Lower leg skin (tissue), 4 donors: ENCODE data around the gene LIF. TPM values are rescaled to one million over a fixed set of nuclear protein-coding genes. Genes with fewer than 3 reads are reported as not detected.

Experiments
- DNase-seq, 2 donors: peaks; one replicate each; pipeline ENCODE4 v3.0.0-alpha.2; 2019; ENCODE audit warnings: low spot score in 2 of 2
- H3K4me3 ChIP-seq: fragments of 200-600 bp; sonication (generic); 2 replicates; pipeline ENCODE4 v1.5.1; 2017; ENCODE audit warnings: mild to moderate bottlenecking, low read depth; ENCODE audit not compliant: poor library complexity, severe bottlenecking
- POLR2A ChIP-seq, 2 donors: fragments of 450-650 bp; IDR thresholded peaks; one replicate each; pipeline ENCODE4 v1.6.1; 2016 to 2017; ENCODE audit warnings: antibody characterized with exemption in 2 of 2, mild to moderate bottlenecking in 1 of 2, moderate library complexity in 1 of 2
- WGBS, 2 donors: methylation state at CpG; one replicate each; pipeline ENCODE4 v1.1.5; 2018; 5-methylcytosine and 5-hydroxymethylcytosine counted together
- intact Hi-C: fragments of 100-400 bp; cut with DNase I; formaldehyde crosslinking; loops from one replicate; pipeline ENCODE4 v1.15.0; 2023; ENCODE audit warnings: low total_unique reads
- total RNA-seq, 4 donors: library from RNA; depleted of rRNA; stranded (reverse); fragments of >200 nt; gene quantifications; one replicate each; pipeline ENCODE4 v1.1.0, GENCODE V29; 2016
- TF ChIP-seq, protein P1 (sequence below), 3 donors: fragments of 450-650 bp; IDR thresholded peaks; one replicate each; pipeline ENCODE4 v1.5.1; 2016; ENCODE audit warnings: antibody characterized with exemption in 3 of 3, mild to moderate bottlenecking in 3 of 3, moderate library complexity in 2 of 3

LIF gene
- total RNA-seq, 4 donors from 2014 or later = 5.2 to 11.8 (median 7.0) TPM

DNA sequence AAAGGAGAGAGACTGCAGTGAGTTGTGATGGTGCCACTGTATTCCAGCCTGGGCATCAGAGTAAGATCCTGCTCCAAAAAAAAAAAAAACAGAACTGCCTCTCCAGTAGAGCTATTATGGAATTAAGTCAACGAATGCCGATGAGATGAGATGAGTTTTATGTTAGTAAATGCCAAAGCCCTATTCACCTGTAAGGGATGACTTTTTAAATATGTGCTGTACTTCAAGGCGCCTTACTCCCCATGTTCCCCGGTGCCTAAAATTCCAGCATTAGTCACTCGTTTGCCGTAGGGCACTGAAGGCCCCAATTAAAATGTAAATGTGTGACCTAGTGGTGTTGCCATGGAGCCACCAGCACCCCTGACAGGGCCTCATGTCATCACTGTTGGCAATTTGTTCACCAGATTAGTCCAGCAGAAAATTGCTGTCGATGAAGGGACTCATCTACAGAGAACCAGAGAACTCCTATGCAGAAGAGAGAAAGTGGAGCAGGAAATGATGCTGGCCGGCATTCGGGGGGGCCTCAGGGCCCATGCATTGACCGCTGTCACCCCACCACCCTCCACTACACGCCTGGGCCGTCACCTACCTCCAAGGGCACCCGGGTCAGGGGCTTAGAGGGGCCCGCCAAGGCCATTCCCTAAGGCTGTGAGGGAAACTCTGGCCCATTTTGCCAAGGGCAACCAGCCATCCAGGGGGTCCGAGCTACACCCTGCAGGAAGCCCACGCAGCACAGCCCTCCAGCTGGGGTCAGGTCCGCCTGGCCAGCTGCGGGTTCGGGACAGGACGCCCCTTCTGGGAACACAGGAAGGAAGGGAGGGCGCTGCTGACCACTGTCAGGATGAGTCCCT is 17.8 kb downstream of the LIF start:
- whole genome bisulfite sequencing, 2 donors = 57 to 58% methylated on average over 20 to 21 of the region's 21 CpGs
- no peak for TF ChIP-seq POLR2A (IDR thresholded peaks at IDR 0.05)
- TF ChIP-seq, protein P1, sequence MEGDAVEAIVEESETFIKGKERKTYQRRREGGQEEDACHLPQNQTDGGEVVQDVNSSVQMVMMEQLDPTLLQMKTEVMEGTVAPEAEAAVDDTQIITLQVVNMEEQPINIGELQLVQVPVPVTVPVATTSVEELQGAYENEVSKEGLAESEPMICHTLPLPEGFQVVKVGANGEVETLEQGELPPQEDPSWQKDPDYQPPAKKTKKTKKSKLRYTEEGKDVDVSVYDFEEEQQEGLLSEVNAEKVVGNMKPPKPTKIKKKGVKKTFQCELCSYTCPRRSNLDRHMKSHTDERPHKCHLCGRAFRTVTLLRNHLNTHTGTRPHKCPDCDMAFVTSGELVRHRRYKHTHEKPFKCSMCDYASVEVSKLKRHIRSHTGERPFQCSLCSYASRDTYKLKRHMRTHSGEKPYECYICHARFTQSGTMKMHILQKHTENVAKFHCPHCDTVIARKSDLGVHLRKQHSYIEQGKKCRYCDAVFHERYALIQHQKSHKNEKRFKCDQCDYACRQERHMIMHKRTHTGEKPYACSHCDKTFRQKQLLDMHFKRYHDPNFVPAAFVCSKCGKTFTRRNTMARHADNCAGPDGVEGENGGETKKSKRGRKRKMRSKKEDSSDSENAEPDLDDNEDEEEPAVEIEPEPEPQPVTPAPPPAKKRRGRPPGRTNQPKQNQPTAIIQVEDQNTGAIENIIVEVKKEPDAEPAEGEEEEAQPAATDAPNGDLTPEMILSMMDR (IDR thresholded peaks at IDR 0.05) = no peak
- no peak for DNase-seq
- intact Hi-C loops = no loop called here
- no peak overlapping the region for H3K4me3 ChIP-seq

DNA sequence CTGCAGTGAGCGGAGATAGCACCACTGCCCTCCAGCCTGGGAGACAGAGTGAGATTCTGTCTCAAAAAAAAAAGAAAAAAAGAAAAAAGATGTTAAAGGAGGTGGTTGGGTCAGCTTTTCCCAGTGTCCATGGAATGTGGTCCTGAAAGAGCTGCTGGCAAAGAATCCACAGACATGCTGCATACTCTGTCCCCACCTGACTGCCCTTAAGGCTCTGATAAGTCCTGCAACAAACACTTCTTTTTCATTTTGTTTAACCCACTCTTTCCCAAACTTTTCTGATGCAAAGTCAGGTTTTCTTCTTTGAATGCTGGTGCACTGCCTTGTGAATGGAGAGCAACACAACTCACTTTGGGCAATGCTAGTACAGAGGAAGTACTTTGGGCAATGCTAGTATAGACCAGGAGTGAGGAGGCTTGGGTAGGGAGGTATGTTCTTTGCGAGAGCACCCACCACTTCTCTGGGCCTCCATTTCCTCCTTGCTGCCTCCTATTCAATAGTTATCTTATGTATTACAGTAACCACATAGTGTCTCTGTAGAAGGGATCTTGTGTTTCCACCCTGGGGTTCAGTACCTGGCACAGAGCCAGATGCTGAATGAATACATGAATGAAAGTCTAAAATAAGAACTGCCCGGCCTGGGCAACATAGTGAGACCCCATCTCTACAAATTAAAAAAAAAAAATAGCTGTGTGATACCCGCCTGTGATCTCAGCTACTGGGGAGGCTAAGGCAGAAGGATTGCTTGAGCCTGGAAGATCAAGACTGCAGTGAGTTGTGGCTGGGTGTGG is 18.9 kb downstream of the LIF start:
- WGBS, 2 donors = 85 to 90% methylated on average over 4 of the region's 4 CpGs
- intact Hi-C loops = no loop called here
- TF ChIP-seq POLR2A (IDR thresholded peaks at IDR 0.05) = no peak
- TF ChIP-seq, protein P1 (IDR thresholded peaks at IDR 0.05) = no peak
- DNase-seq = no peak
- no peak overlapping the region for H3K4me3 ChIP-seq

DNA sequence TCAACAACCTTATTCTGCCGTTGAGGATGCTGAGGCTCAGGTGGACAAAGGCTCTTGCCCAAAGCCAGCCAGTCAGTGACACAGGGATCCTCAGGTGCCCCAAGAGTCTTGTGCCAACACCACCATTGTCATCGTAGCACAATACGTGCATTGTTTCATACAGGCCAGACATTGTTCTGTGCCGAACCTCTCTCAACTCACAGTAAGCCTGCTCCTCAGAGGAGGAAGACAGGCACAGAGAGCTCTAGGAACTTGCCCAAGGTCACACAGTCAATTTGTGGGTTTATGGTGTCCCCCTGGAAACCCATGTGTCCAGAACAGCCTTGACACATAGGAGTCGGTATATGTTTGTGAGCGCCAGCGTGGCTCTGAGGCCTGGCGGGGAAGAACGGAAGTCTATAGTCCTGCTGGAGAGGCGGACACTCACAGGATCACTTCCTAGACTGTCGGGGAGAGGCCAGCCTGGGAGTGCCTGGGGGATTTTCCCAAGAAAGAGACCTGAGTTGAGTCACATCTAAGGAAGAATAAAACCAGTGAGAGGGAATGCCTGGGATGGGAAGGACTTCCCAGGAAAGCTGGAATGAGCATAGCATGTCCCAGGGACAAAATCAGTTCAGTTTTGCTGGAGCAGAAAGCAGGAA is 20.2 kb downstream of the LIF start:
- no peak for DNase-seq
- intact Hi-C loops = no loop called here
- TF ChIP-seq, protein P1 (IDR thresholded peaks at IDR 0.05) = no peak
- TF ChIP-seq POLR2A (IDR thresholded peaks at IDR 0.05) = no peak
- H3K4me3 ChIP-seq = no peak overlapping the region
- WGBS, 2 donors = 72 to 73% methylated on average over 11 of the region's 11 CpGs

DNA sequence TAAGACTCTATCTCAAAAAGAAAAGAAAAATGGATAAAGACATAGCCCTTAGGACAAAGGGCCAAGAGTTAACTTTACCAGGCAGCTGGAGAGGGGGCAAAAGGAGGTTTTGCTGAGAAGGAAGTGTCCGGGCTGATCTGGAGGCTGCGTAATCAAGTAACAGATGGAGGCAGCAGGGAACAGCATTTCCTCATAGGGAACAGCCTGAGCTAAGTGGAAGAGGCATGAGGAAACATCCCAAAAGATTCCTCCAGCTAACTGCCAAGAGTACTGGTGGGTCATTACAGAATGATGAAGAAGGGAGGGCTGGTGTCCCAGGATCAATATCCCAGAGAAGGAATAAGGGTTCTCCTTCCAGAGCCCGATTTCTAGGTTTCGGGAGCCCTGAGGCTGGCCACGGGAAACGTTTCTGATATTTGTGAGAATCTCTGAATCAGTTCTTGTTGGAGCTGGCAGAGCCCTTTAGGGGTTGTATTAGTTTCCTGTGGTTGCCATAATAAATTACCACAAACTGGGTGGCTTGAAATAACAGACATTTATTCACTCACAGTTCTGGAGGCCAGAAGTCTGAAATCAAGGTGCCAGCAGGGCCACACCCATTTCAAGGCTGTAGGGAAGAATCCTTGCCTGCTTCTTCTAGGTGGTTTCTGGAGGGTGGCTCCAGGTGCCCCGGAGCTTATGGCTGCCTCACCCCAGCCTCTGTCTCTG is 21.2 kb downstream of the LIF start:
- intact Hi-C loops = no loop called here
- H3K4me3 ChIP-seq = no peak overlapping the region
- DNase-seq = no peak
- whole genome bisulfite sequencing, 2 donors = 59 to 62% methylated on average over 7 of the region's 7 CpGs
- TF ChIP-seq, protein P1 (IDR thresholded peaks at IDR 0.05) = no peak
- TF ChIP-seq POLR2A (IDR thresholded peaks at IDR 0.05) = no peak

DNA sequence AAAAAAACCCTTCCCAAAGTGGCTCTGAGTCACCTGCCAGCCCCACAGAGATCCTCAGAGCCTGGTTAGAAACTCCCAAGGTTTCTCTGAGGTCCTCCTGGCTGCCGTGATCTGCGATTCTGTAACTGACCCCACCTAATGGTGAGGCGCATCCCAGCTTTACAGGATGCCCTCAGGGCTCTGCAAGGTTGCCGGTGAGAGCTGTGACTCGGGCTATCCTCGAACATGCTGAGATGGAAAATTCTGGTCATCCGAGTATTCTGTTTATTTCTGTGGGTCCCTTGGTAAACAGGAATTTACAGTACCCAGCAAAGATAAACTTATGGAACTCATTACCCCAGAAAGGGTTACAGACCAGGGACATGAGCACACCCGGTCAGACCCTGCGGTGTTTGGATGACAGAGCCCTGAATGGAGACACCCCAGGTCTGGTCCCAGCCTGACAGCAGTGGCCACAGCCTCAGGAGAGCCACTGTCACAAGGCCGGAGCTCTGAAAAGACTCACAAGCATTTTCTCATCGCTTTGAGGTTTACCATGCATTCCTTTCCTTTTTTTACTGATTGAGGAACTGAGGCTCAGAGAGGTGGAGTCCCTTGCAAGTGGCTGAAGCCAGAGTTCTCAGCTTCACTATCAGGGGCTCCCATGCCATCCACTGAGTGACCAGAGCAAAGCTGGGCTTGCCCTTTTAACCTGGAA is 22.2 kb downstream of the LIF start:
- no peak overlapping the region for H3K4me3 ChIP-seq
- intact Hi-C loops = no loop called here
- no peak for DNase-seq
- no peak for TF ChIP-seq POLR2A (IDR thresholded peaks at IDR 0.05)
- TF ChIP-seq, protein P1 (IDR thresholded peaks at IDR 0.05) = no peak
- WGBS, 2 donors = 39 to 66% methylated on average over 10 to 11 of the region's 11 CpGs
